H9 (cell line): Measurements from ENCODE around the gene WDSUB1. TPM values are rescaled to one million over a fixed set of nuclear protein-coding genes. Genes with fewer than 3 reads are reported as not detected.

Experiments used
- DNase-seq: peaks from one replicate; pipeline ENCODE4 v3.0.0-alpha.2; 2017
- H2AFZ ChIP-seq: one replicate; pipeline ENCODE4 v1.6.1; 2013; ENCODE audit warnings: mild to moderate bottlenecking, low read length, control low read depth, moderate library complexity
- H2AK5ac ChIP-seq: 2 replicates; pipeline ENCODE4 v1.6.1; 2013; ENCODE audit warnings: low read length, control low read depth, mixed read lengths; ENCODE audit not compliant: insufficient read length
- H2BK120ac ChIP-seq: one replicate; pipeline ENCODE4 v1.6.1; 2013; ENCODE audit warnings: low read depth, mild to moderate bottlenecking, low read length, control low read depth, inconsistent platforms; ENCODE audit not compliant: poor library complexity, severe bottlenecking
- H2BK12ac ChIP-seq: 2 replicates; pipeline ENCODE4 v1.6.1; 2013; ENCODE audit warnings: low read length, control low read depth, mixed read lengths, low read depth; ENCODE audit not compliant: insufficient read length
- H2BK15ac ChIP-seq: 2 replicates; pipeline ENCODE4 v1.6.1; 2013; ENCODE audit warnings: low read depth, low read length, control low read depth
- H2BK20ac ChIP-seq: one replicate; pipeline ENCODE4 v1.6.1; 2013; ENCODE audit warnings: low read depth, mild to moderate bottlenecking, low read length, control low read depth, inconsistent platforms; ENCODE audit not compliant: poor library complexity, severe bottlenecking
- H2BK5ac ChIP-seq: 2 replicates; pipeline ENCODE4 v1.6.1; 2013; ENCODE audit warnings: low read length, control low read depth, mixed read lengths; ENCODE audit not compliant: insufficient read length
- H3K14ac ChIP-seq: 2 replicates; pipeline ENCODE4 v1.6.1; 2013; ENCODE audit warnings: low read length, control low read depth; ENCODE audit not compliant: insufficient read depth
- H3K18ac ChIP-seq: 2 replicates; pipeline ENCODE4 v1.6.1; 2013; ENCODE audit warnings: low read depth, mild to moderate bottlenecking, mixed read lengths, low read length, control low read depth; ENCODE audit not compliant: insufficient read length
- H3K23ac ChIP-seq: 2 replicates; pipeline ENCODE4 v1.6.1; 2013; ENCODE audit warnings: low read length, control low read depth, mixed read lengths, low read depth; ENCODE audit not compliant: insufficient read length
- H3K23me2 ChIP-seq: 2 replicates; pipeline ENCODE4 v1.6.1; 2013; ENCODE audit warnings: low read depth, mild to moderate bottlenecking, mixed read lengths, low read length, control low read depth; ENCODE audit not compliant: insufficient read length, poor library complexity, severe bottlenecking
- H3K27ac ChIP-seq: 2 replicates; pipeline ENCODE4 v1.5.1; 2013; ENCODE audit warnings: low read length, control low read depth, mixed read lengths, low read depth; ENCODE audit not compliant: insufficient read length
- H3K27me3 ChIP-seq: 2 replicates; pipeline ENCODE4 v1.6.1; 2013; ENCODE audit warnings: low read length, control low read depth, inconsistent platforms; ENCODE audit not compliant: insufficient read depth
- H3K4ac ChIP-seq: 2 replicates; pipeline ENCODE4 v1.6.1; 2013; ENCODE audit warnings: low read depth, mild to moderate bottlenecking, control low read depth, inconsistent platforms, low read length, moderate library complexity
- H3K4me1 ChIP-seq: 2 replicates; pipeline ENCODE4 v1.6.1; 2013; ENCODE audit warnings: low read length, control low read depth, inconsistent platforms; ENCODE audit not compliant: insufficient read depth
- H3K4me2 ChIP-seq: 2 replicates; pipeline ENCODE4 v1.6.1; 2013; ENCODE audit warnings: low read length, control low read depth, mixed read lengths; ENCODE audit not compliant: insufficient read length, insufficient read depth
- H3K56ac ChIP-seq: 2 replicates; pipeline ENCODE4 v1.6.1; 2013; ENCODE audit warnings: low read depth, mild to moderate bottlenecking, mixed read lengths, low read length, control low read depth; ENCODE audit not compliant: insufficient read length
- H3K79me1 ChIP-seq: 2 replicates; pipeline ENCODE4 v1.6.1; 2013; ENCODE audit warnings: low read depth, mild to moderate bottlenecking, moderate library complexity, low read length, control low read depth, inconsistent platforms; ENCODE audit not compliant: insufficient read depth, poor library complexity, severe bottlenecking
- H3K79me2 ChIP-seq: 2 replicates; pipeline ENCODE4 v1.6.1; 2013; ENCODE audit warnings: low read length, control low read depth, inconsistent platforms; ENCODE audit not compliant: insufficient read depth
- H3K9ac ChIP-seq: 2 replicates; pipeline ENCODE4 v1.6.1; 2013; ENCODE audit warnings: low read length, control low read depth, mixed read lengths; ENCODE audit not compliant: insufficient read length; ENCODE audit errors: extremely low read depth
- H3K9me3 ChIP-seq: one replicate; pipeline ENCODE4 v1.6.1; 2013; ENCODE audit warnings: low read depth, low read length, inconsistent platforms; ENCODE audit not compliant: control insufficient read depth
- H3T11ph ChIP-seq: one replicate; pipeline ENCODE4 v1.6.1; 2013; ENCODE audit warnings: mild to moderate bottlenecking, low read length, control low read depth, inconsistent platforms
- H4K20me1 ChIP-seq: one replicate; pipeline ENCODE4 v1.6.1; 2013; ENCODE audit not compliant: control insufficient read depth, insufficient read length, insufficient read depth
- H4K5ac ChIP-seq: 2 replicates; pipeline ENCODE4 v1.6.1; 2013; ENCODE audit warnings: low read depth, mild to moderate bottlenecking, mixed read lengths, low read length, control low read depth; ENCODE audit not compliant: insufficient read length
- H4K8ac ChIP-seq: replicated peaks from 2 replicates; pipeline ENCODE4 v1.6.1; 2013; ENCODE audit warnings: low read length, control low read depth, mixed read lengths, low read depth; ENCODE audit not compliant: insufficient read length
- H4K91ac ChIP-seq: 2 replicates; pipeline ENCODE4 v1.6.1; 2013; ENCODE audit warnings: low read depth, mild to moderate bottlenecking, moderate library complexity, mixed read lengths, low read length, control low read depth; ENCODE audit not compliant: insufficient read length
- H3K27ac Mint-ChIP-seq, 3 experiments: 2 replicates in 2 of 3; 3 replicates in 1 of 3; pipeline ENCODE4 v1.8.0; 2020 to 2021; ENCODE audit warnings: mixed read lengths in 3 of 3, mild to moderate bottlenecking in 1 of 3, moderate library complexity in 1 of 3
- H3K27me3 Mint-ChIP-seq: 2 replicates; pipeline ENCODE4 v1.8.0; 2021; ENCODE audit warnings: low read depth, mild to moderate bottlenecking, moderate library complexity, mixed read lengths
- H3K36me3 Mint-ChIP-seq, 3 experiments: 2 replicates in 2 of 3; 3 replicates in 1 of 3; pipeline ENCODE4 v1.8.0; 2020 to 2021; ENCODE audit warnings: low read depth in 3 of 3, mixed read lengths in 3 of 3; ENCODE audit not compliant: insufficient read depth in 1 of 3
- H3K4me1 Mint-ChIP-seq, 2 experiments: 2 replicates each; pipeline ENCODE4 v1.8.0; 2020; ENCODE audit warnings: mixed read lengths in 2 of 2
- H3K4me3 Mint-ChIP-seq, 2 experiments: 2 replicates in 1 of 2; 3 replicates in 1 of 2; pipeline ENCODE4 v1.8.0; 2020 to 2021; ENCODE audit warnings: mild to moderate bottlenecking in 2 of 2, mixed read lengths in 2 of 2, moderate library complexity in 1 of 2
- H3K9me3 Mint-ChIP-seq, 2 experiments: 2 replicates in 1 of 2; 3 replicates in 1 of 2; pipeline ENCODE4 v1.8.0; 2020; ENCODE audit warnings: mild to moderate bottlenecking in 2 of 2, mixed read lengths in 2 of 2, moderate library complexity in 1 of 2
- WGBS: extraction: QIAGEN DNeasy Blood & Tissue Kit; methylation state at CpG from one replicate; pipeline ENCODE4 v1.1.7; 2013; ENCODE audit warnings: missing lambda C conversion rate, low lambda C conversion rate, mixed read lengths; ENCODE audit not compliant: insufficient read length; ENCODE audit errors: extremely low coverage; 5-methylcytosine and 5-hydroxymethylcytosine counted together
- total RNA-seq: library from RNA; stranded (reverse); gene quantifications from 2 replicates; pipeline ENCODE4 v1.2.1, GENCODE V29; 2021
- TF ChIP-seq, protein P1 (sequence below): fragments of 200-600 bp; sonication (generic); conservative IDR thresholded peaks from 3 replicates; pipeline ENCODE4 v1.8.0; 2021; ENCODE audit warnings: antibody characterized with exemption, mild to moderate bottlenecking

Gene WDSUB1
- total RNA-seq, 1 experiment from 2014 or later, result 5.5 TPM

DNA sequence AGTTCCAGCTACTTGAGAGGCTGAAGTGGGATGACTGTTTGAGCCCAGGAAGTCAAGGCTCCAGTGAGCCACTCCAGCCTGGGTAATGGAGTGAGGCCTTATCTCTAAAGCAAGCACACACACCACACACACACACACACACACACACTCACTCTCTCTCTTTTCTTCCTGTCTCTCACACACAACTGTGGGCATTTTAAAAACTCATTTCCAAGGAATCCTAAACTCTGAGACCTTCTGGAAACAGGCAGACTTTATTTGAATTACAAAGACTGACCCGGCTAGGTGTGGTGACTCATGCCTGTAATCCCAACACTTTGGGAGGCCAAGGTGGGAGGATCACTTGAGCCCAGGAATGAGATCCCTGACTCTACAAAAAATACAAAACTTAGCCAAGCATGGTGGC lies 21.3 kb downstream of the WDSUB1 start:
- no peak overlapping the region for H4K91ac ChIP-seq
- no peak overlapping the region for H4K5ac ChIP-seq
- no peak overlapping the region for H3K4me3 Mint-ChIP-seq
- H3K14ac ChIP-seq, result no peak overlapping the region
- no peaks in the 10 kb centered on the region for H3K27me3 Mint-ChIP-seq
- H2BK20ac ChIP-seq, result no peak overlapping the region
- H2AFZ ChIP-seq, result no peak overlapping the region
- H3K79me2 ChIP-seq, result no peaks in the 10 kb centered on the region
- no peak overlapping the region for H3K9ac ChIP-seq
- H3K4me1 Mint-ChIP-seq, result peaks cover 5 to 8% of the 10 kb centered on the region in 2 experiments
- H3K27ac ChIP-seq, result no peak overlapping the region
- no peak overlapping the region for H3K4ac ChIP-seq
- no peaks in the 10 kb centered on the region for H4K20me1 ChIP-seq
- H3K4me2 ChIP-seq, result no peak overlapping the region
- H2AK5ac ChIP-seq, result no peak overlapping the region
- H3K27me3 ChIP-seq, result no peaks in the 10 kb centered on the region
- no peak overlapping the region for H4K8ac ChIP-seq
- H3K23ac ChIP-seq, result no peak overlapping the region
- H3T11ph ChIP-seq, result no peak overlapping the region
- H2BK15ac ChIP-seq, result no peak overlapping the region
- H3K36me3 Mint-ChIP-seq, result peaks cover 0 to 2% (median 0%) of the 10 kb centered on the region in 3 experiments; a peak in 1 of 7 replicates
- WGBS, result no CpG with 5 or more reads among the region's 1 CpG
- H2BK12ac ChIP-seq, result no peak overlapping the region
- H3K9me3 Mint-ChIP-seq, result no peaks in the 10 kb centered on the region
- peak; percentile 50 for DNase-seq
- H3K18ac ChIP-seq, result no peak overlapping the region
- peaks cover 2% of the 10 kb centered on the region; the same call in 1 of the 2 replicates for H3K4me1 ChIP-seq
- no peaks in the 10 kb centered on the region for H3K9me3 ChIP-seq
- TF ChIP-seq, protein P1, sequence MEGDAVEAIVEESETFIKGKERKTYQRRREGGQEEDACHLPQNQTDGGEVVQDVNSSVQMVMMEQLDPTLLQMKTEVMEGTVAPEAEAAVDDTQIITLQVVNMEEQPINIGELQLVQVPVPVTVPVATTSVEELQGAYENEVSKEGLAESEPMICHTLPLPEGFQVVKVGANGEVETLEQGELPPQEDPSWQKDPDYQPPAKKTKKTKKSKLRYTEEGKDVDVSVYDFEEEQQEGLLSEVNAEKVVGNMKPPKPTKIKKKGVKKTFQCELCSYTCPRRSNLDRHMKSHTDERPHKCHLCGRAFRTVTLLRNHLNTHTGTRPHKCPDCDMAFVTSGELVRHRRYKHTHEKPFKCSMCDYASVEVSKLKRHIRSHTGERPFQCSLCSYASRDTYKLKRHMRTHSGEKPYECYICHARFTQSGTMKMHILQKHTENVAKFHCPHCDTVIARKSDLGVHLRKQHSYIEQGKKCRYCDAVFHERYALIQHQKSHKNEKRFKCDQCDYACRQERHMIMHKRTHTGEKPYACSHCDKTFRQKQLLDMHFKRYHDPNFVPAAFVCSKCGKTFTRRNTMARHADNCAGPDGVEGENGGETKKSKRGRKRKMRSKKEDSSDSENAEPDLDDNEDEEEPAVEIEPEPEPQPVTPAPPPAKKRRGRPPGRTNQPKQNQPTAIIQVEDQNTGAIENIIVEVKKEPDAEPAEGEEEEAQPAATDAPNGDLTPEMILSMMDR, result no peak
- no peaks in the 10 kb centered on the region for H3K79me1 ChIP-seq
- no peak overlapping the region for H2BK5ac ChIP-seq
- H3K27ac Mint-ChIP-seq, result peak overlapping the region in 2 of 3 experiments; percentile 2 to 18; a peak in 4 of 7 replicates
- no peak overlapping the region for H3K56ac ChIP-seq
- H2BK120ac ChIP-seq, result no peak overlapping the region
- H3K23me2 ChIP-seq, result no peaks in the 10 kb centered on the region
